ENCODE measurements around the gene CFAP206. TPM values are rescaled to one million over a fixed set of nuclear protein-coding genes. Genes with fewer than 3 reads are reported as not detected.
A peak's percentile ranks its signal among the peaks of the same experiment; 100 is the strongest.

The CFAP206 gene, protein sequence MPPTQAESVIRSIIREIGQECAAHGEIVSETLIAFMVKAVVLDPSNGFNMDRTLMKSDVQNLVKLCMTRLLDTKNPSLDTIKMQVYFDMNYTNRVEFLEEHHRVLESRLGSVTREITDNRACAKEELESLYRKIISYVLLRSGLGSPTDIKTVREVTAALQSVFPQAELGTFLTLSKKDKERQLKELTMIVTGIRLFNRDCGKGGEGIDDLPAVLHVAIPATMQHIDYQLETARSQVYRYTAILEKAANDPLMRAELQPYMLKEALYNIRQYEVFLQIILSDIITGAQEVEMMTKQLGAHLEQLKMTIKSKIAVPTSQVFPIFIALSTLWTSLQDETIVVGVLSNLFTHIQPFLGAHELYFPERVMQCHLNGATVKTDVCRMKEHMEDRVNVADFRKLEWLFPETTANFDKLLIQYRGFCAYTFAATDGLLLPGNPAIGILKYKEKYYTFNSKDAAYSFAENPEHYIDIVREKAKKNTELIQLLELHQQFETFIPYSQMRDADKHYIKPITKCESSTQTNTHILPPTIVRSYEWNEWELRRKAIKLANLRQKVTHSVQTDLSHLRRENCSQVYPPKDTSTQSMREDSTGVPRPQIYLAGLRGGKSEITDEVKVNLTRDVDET
- 0.13 TPM for polyA plus RNA-seq (ENCODE audit: insufficient read length)

DNA sequence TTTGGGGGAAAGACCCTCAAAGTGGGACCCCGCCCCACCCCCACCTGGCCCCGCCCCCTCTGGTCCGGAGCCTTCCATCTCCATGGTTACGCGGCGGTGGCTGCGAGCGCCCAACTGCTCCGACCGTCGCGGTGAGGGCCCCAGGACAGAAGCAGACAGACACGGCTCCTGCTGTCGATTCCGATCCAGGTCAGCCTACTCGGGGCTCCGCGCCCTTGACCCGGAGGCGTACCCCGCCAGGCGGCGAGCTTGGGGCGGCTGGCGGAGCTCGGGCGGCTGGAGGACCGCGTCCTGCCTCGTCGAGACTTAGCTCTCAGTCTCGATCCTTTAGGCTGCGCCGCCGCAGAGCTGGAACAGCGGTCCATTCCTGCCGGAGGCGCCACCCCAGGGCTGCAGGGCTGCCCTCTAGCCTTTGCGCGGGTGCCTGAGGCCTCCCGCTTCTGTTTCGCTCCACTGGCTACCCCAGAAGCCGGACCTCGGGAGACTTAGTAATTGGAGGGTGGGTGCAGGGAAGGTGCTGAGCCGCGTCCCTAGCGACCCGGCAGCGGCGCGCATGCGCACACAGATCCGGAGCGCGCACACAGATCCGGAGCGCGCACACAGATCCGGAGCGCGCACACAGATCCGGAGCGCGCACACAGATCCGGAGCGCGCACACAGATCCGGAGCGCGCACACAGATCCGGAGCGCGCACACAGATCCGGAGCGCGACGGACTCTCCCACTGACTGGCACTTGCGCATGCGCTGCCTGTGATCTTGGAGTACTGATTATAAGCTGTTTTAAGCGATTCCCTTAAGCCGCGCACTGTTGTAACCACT is at the start of gene CFAP206:
Gene CFAP206 (plus strand): TSS at position 72 of the 820 bp plus-strand sequence. CDS start 1,868 bp downstream, outside the sequence.
- DNase-seq: peak; percentile 80

DNA sequence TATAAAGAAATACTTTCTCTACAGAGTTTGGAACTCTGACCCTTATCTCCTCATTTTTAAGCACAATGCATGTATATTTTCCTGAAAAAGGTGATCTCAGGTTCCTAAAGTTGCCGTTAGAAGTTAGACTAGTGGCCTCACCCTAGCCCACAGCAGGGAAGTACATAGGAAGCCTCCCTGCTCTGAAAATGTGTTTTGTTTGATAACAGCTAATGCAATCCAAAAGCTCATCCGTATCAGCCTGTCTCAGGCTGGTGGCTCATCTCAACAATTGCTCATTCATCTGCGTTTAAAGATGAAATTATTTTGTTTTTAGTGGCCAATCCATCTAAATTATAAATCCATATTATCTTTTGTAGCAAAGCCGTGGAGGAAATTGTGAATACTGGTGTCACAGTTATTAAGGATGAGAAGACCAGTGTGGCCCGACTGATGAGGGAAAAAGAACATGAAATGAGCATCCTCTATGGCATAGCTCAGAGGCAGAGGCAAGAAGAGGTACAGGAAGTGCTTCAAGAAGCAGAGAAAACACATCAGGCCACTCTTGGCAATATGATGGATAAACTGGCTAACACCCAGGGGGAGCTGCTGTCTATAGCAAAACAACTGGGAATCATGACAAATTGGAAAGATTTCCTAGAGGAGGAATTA is 43.0 kb upstream of the CFAP206 start:
- DNase-seq: no peak

DNA sequence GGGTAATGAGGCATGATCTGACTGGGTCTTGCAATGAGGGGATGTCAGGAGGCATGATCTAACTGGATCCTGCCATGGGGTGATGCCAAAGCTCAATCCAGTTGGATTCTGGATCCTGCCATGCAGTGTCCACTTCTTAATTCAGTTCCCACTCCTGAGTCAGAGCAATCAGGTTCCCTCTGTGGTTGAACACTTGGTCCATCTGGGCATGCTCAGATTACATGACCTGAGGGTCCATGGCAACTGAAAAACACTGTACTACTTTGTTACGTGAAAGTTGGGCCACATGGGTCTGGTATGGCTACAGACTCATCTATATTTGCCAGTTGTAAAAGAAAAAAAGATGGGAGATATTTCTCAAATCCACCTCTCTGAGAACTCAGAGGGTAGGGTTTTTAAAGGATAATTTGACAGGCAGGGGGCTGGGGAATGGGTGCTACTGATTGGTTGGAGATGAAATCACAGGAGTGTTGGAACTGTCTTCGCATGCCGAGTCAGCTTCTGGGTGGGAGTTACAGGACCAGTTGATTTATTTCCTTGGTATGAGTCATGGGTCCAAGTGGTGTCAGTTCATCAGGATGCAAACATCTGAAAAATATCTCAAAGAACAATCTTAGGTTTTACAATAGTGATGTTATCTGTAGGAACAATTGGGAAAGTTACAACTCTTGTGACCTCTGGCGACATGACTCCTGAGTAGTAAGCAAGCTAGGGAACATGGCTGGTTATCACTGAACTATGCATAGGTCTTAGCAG is 41.5 kb upstream of the CFAP206 start:
- no peak for DNase-seq

DNA sequence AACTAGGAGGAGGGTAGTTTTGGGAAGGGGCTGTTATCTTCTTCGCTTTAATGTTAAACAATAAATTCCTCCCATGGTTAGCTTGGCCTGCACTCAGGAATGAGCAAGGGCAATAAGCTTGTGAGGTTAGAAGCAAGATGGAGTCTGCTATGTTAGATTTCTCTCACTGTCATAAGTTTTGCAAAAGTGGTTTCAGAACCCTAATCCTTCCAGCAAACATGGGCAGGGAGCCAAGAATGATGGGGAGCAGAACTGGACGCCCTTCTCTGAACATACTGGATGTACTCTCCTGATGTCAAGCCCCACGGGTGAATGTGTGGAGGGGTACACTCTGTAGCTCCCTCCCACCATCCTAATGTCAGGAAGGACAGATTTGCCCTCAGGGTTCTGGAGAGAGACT is 40.9 kb upstream of the CFAP206 start:
- DNase-seq: no peak

DNA sequence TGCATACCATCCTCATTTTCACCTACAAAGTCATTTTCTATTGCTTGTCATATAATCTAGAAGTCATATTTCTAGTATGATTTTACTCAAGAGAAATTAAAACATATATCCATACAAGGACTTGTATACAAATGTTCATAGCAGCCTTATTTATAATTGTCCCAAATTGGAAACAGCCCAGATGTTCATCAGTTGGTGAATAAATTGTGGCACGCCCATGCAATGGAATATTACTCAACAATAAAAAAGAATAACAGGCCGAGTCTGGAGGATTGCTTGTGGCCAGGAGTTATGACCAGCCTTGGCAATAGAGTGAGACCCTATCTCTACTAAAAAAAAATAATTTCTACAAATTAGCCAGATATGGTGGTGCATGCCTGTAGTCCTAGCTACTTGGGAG is 34.4 kb upstream of the CFAP206 start:
- no peak for DNase-seq

DNA sequence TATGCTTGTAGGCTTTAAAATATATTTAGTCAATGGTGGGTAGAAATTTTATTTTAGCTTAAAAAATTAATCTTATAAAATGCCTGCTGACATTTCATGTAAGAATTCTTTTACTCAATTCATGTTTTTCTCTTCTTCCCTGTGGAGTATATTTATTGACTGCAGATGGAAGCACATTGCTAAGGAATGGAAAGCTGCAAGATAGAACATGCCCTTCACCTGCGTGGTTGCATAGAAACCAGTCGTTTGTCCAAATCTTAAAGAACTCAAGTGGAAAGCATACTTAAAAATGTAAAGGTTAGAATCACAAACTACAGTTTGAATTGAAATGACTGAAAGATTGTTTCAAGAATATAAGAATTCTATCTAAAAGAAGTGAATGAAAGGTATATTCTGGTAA is 32.5 kb upstream of the CFAP206 start:
- DNase-seq: no peak

DNA sequence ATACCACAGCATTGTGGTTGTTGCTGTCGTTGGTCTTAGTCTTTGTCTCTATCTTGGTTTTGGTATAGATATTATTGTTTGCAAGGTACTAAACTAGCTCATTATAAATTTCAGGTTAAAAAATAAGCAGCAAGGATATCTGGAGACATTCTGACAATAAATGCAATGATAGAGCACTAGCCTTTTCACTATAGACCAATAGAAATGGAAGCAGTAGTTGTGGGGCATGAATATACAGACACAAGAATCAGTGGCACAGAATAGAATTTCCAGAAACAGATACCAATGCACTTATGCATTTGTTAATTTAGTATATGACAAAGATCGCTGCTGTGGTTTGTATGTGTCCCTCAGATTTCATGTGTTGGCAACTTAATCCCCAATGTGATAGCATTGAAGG is 31.1 kb upstream of the CFAP206 start:
- DNase-seq: no peak

DNA sequence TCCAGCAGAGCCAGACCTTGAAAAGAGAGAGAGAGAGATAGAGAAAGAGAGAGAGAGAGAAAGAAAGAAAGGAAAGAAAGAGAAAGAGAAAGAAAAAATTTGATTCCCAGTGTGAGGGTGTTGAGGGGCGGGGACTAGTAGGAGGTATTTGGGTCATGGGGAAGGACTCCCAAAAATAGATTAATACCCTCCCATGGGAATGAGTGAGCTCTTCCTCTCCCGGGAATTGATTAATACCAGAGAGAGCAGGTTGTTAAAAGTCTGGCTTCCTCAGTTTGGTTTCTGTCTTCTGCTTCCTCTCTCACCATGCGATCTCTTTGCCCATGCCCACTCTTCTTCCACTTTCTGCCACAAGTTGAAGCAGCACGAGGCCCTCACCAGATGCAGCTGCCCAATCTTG is 28.8 kb upstream of the CFAP206 start:
- DNase-seq: no peak

DNA sequence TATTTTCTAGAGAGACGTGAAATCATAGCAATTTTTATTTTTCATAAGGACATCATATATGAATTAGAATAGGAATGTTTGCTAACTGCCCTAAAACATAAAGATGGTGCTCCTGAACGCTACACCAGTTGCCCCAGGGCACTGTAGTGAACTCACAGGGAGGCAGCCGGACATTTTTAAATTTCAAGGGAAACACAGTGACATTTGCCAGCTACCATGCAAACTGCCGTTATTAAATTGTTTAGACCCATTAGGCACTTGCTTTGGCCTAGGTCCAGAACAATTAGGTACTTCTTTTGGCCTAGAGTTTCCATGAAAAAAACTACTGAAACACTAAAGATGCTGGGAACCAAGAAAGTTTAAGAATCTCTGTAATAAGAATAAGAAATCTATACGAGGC is 24.9 kb upstream of the CFAP206 start:
- no peak for DNase-seq

DNA sequence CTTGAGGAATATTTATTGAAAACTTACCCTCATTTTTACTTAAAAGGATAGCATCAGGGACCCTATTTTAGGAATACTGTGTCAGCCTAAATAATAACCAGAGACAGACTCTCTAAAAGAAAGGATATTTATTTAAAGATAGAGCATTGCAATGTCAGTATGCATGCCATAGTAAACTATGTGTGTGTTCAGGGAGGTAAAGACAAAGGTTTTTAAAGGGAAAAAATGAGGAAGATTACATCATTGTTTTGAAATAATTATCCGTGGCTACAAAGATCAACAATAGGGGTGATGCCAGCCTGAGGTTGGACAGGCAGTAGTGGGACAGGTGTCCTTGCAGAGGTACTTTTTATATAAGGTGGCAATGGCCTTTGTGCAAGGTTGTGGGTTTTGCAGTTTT is 23.7 kb upstream of the CFAP206 start:
- DNase-seq: no peak

DNA sequence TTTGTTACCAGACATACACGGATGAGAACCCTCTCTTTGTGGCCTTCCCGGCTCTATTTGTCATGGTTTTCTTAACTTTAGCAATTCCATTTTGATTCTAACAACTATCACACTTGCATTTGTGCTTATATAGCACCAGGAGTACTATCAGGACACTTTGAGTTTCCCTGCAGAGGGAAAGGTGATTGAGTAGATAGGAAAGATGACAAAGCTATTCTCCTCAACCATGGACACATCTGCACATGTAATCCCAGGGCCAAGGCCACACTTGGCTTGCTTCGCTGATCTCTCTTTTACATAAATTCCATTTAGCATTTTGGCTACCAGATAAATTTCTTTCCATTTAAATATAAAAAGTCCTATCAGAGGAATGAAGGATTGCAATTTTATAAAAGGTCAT is 23.3 kb upstream of the CFAP206 start:
- DNase-seq: no peak

DNA sequence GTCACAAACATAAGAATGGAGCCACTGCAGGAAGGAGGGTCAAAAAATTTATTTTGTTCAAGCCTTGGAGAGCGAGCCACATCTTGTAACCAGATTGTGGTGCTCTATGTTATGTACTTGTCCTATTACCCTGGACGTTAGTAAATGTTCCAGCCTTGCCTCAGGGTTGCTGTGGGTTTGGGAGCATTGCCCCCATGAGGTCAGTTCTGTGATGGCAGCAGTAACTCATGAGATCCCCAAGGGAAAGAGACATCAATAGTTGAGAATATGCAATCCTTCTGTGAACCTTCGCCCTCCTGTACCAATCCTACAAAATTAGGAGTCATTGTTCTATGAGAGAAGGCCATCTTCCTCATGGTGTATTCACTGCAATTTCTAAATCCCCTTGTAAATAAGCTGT is 16.4 kb upstream of the CFAP206 start:
- no peak for DNase-seq

DNA sequence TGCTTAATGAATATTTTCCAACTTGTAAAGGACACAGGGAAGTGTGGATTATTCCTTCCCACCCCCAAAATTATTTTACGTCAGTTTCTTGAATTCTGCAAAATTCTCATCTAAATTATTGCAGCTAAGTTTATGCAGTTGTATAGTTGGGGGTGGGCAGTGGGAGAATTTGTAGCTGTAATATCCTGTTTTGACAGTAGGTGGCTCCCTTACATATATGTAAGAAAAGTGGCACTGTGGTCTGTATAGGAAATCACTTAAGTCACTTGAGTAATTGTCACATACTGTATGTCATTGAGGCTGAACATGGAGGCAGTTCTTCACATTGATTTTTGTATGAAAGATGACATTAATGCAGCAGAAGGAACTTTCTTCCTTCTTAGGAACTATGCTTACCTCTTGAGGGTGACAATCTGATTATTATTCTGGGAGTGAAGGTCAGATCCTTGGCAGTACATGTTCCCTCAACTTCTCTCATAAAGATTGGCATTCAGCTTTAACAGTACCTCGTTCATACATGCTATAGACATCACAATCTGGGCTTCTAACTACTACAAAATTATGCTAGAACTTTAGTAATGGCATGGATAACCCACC is 14.6 kb upstream of the CFAP206 start:
- DNase-seq: peak; percentile 55

DNA sequence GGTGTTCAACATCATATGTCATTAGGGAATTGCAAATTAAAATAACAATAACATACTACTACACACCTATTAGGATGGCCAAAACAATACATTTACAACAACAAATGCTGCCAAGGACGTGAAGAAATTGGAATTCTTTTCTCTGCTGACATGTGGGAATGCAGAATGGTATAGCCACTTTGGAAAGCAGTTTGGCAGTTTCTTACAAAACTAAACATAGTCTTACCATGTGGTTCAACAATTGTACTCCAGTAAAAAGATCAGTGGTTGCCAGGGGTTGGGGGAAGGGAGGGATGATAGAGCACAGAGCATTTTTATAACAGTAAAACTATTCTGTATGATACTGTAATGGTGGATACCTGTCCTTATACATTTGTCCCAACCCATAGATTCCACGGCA is 12.3 kb upstream of the CFAP206 start:
- no peak for DNase-seq

DNA sequence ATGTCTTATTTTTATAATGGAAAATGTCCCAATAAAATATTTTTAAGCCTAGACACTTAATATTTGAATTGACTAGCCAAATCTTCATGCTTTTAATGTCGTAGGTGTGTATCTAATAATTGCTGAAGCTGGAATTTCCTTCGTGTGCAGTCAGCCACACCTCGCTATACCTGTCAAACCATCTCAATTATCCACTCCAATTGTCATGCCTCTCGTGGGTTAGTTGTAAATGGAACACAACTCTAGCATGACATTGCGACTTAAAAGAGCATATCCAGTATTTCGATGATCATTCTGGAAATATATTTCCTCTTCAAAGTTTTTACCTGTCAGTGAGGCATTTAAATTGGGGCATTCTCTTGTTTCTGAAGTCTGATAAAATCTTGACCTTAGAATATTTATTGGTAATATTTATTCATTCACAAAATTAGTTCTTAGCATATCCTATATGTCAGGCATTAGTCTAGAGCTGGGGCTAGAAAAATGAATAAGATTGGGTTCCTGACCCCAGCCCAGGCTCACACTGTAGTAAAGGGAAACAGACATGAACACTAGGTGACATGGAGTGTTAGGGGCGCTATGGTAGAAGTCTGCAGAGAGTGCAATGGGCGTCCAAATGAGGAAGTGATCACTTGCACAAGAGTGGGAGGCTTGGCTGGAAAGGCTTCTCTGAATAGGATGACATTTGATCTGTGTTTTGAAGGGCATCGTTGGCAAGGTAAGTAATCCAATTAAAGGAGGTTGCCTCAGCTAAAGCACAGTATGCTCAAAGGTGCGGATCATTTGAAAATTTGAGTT is 11.0 kb upstream of the CFAP206 start:
- DNase-seq: no peak

DNA sequence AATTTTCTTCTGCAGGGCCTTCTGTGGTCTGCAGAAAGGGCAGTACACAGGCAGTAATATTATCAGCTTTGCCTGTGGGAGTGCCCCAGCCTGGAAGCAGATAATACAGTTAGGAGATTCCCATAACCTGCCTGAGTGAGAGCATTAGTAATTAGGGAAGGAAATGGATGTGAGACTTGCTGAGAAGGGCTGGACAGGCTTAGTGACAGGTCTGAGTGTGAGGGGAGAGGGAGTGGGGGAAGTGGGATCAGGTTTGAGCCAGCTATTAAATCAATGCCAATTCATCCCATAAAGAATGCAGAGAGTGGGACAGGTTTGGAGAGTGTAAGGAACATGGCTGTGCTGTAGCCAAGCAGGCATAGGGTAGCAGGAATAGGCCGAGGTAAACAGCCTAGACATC is 10.1 kb upstream of the CFAP206 start:
- DNase-seq: no peak

DNA sequence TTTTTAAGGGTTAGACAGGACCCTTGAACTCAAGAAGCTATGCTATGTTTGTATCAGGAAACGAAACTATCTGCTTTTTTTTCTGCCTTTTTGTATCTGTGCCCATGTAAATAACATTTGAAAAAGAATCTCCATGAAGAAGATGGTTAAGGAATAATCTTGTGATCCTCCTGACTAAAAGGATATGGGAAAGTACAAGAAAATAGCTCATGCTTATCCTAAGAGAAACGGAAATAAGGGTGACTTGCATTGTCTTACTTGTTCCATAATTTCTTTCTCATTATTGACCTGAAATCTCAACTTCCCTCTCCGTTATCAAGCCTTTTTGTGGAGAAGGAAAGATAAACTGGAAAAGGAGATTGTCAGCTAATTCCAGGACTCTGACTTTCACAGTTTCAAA is 5.9 kb upstream of the CFAP206 start:
- no peak for DNase-seq

DNA sequence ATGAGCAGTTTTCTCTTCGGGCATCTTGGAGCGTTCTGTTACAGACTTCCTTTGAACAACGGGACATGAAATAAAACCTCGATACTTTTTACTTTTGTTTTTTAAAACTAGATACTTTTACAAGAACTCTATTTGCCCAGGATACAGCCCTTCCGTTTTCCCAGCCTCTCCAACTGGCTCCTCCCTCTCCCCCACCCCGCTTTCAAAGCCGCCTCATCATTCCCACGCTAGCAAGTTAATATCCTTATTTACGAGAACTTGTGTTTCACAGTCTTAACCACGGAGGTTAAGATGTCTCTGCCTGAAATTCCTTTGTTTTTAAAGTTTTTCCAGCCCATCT is 241 bp upstream of the CFAP206 start:
- DNase-seq: no peak

DNA sequence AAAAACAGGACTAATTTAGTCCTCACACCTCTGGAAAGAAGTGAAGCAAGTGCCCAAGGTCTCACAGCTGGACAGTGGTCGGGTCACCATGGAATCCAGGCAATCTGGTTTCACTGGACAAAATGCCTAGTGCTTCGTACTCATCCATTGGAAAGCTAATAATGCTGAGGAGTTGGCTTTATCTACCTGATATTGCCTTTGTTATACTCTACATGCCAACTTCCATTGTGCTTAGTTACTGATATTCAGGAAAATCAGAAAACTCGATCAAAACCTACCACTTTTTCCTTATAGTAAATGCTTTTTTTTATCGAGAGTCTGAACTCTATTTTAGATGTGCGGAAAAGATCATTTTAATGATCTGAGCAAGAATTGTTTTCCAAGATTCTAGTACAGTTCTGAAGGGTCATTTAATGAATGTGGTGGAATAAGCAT is 966 bp downstream of the CFAP206 start:
- no peak for DNase-seq

DNA sequence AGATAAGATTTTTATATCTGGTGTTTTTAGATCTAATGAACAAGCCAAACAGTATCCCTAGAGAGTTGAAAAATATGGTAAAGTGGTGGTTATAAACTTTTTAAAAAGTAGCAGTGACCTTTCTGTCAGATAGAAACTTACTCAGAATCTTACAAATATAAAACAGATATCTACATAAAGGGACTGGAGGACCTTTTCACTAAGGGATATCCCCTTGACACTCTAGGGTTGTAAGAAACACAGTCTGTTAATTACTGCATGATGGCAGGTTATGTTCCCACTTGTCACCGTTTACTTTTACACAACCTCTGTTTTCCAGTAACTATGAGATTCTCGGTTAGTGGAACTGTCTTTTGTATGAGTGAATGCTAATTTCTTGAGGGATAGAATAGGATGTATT is 11.5 kb downstream of the CFAP206 start:
- no peak for DNase-seq

DNA sequence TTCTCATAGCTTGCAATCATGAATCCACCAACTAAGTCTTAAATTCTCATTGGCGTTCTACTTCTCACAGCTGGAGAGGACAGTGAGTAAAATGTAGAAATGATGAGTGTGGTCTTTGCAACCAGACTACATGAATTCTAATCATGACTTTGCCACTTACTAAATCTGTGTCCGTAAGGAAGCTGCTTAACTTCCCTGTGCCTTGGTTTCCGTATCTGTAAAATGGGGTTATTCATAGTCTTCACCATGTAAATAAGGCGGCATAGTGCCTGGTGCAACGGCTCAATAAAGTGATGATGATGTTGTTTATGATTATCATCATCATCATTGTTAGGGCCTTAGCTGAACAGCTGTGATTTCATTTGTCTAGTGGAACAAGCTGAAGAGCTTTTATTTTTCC is 12.6 kb downstream of the CFAP206 start:
- DNase-seq: no peak
